Lung (tissue), 12 donors: ENCODE measurements around the gene DYSF. TPM values are rescaled to one million over a fixed set of nuclear protein-coding genes. Genes with fewer than 3 reads are reported as not detected.

Experiments
- ATAC-seq: fragments of 200-7000 bp; cut with Tn5 transposase; one replicate; pipeline ENCODE4 v1.9.1; 2020; ENCODE audit warnings: moderate number of reproducible peaks; ENCODE audit not compliant: insufficient read depth, low FRiP score
- DNase-seq, 3 donors: peaks; one replicate each; pipeline ENCODE4 v3.0.0-alpha.2; 2013 to 2017
- H3K27ac ChIP-seq, 2 donors: one replicate each; pipeline ENCODE4 v1.5.1; 2013; ENCODE audit warnings: mild to moderate bottlenecking in 2 of 2, moderate library complexity in 2 of 2, control low read depth in 1 of 2, inconsistent platforms in 1 of 2, low read depth in 1 of 2, low read length in 1 of 2
- H3K27me3 ChIP-seq, 3 donors: one replicate each; pipeline ENCODE4 v1.5.1; 2013; ENCODE audit warnings: low read length in 2 of 3; ENCODE audit not compliant: control insufficient read depth in 3 of 3, insufficient read depth in 3 of 3
- H3K36me3 ChIP-seq, 4 donors: one replicate each; pipeline ENCODE4 v1.5.1; 2013; ENCODE audit warnings: low read length in 4 of 4, mild to moderate bottlenecking in 1 of 4, moderate library complexity in 1 of 4; ENCODE audit not compliant: control insufficient read depth in 4 of 4, insufficient read depth in 4 of 4
- H3K4me1 ChIP-seq, 5 donors: one replicate each; pipeline ENCODE4 v1.5.1; 2013; ENCODE audit warnings: low read length in 5 of 5, mild to moderate bottlenecking in 2 of 5, moderate library complexity in 1 of 5; ENCODE audit not compliant: control insufficient read depth in 5 of 5, insufficient read depth in 5 of 5
- H3K4me3 ChIP-seq: one replicate; pipeline ENCODE4 v1.5.1; 2013; ENCODE audit warnings: mild to moderate bottlenecking, control low read depth, moderate library complexity
- H3K9ac ChIP-seq, 2 donors: one replicate each; pipeline ENCODE4 v1.5.1; 2013; ENCODE audit warnings: low read length in 2 of 2, control low read depth in 1 of 2; ENCODE audit not compliant: insufficient read depth in 1 of 2
- H3K9me3 ChIP-seq, 4 donors: one replicate each; pipeline ENCODE4 v1.5.1; 2013; ENCODE audit warnings: low read length in 3 of 4, mild to moderate bottlenecking in 1 of 4, moderate library complexity in 1 of 4; ENCODE audit not compliant: control insufficient read depth in 4 of 4, insufficient read depth in 3 of 4
- WGBS, 2 donors: extraction: QIAGEN DNeasy Blood & Tissue Kit; methylation state at CpG; one replicate each; pipeline ENCODE4 v1.1.7; 2013; 5-methylcytosine and 5-hydroxymethylcytosine counted together
- polyA plus RNA-seq, 2 donors: library from polyadenylated mRNA; stranded (reverse); fragments of 200-250 nt; gene quantifications; one replicate each; pipeline ENCODE4 v1.2.1, GENCODE V29; 2013
- total RNA-seq, 2 donors: library from RNA; depleted of rRNA in 1 of 2; stranded (reverse); fragments of >200 nt in 1 of 2; gene quantifications; one replicate each; pipeline ENCODE4 v1.2.1, GENCODE V29; 2014 to 2021
- TF ChIP-seq, protein P1 (sequence below): IDR thresholded peaks from 2 replicates; pipeline ENCODE4 v1.5.1; 2012; ENCODE audit warnings: mild to moderate bottlenecking; ENCODE audit errors: control extremely low read depth, extremely low read depth
- donor health status: control.
- donor health status: control.
- donor health status: Bipolar disorder and iron deficiency.
- donor health status: healthy.
- donor health status: DM: yes; HTN: yes; CAD: no.

The DYSF gene
- total and polyA plus RNA-seq, 4 donors, result 12.9 to 56.2 (median 40.0) TPM

DNA sequence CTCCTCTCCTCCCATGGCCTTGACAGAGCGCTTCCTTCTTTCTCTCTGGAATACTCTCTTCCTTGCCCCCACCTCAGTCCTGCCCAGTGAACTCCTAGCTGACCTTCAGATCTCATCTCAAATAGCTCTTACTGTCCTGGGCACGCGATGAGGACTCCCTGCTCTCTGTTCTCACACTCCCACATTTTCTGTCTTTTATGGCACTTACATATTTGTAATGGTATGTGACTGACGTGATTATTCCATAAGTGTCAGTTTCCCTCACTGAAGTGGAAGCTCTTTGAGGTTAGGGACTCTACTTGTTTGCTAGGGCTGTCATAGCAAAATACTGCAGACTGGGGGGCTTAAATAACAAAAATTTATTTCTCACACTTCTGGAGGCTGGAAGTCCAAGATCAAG, 1.7 kb upstream of the DYSF start:
- H3K9me3 ChIP-seq, result no peaks in the 10 kb centered on the region
- no peaks in the 10 kb centered on the region for H3K36me3 ChIP-seq
- 66 to 76% methylated on average over 4 of the region's 4 CpGs for WGBS, 2 donors
- H3K9ac ChIP-seq, result no peak overlapping the region
- DNase-seq (no peak), ATAC-seq (no peak)
- H3K27ac ChIP-seq, result peak overlapping the region in 1 of 2 donors; percentile 69
- H3K4me3 ChIP-seq, result no peak overlapping the region
- H3K4me1 ChIP-seq, result peaks cover 0 to 26% (median 10%) of the 10 kb centered on the region in 5 donors
- H3K27me3 ChIP-seq, result peaks cover 0 to 8% (median 5%) of the 10 kb centered on the region in 3 donors
- TF ChIP-seq, protein P1, sequence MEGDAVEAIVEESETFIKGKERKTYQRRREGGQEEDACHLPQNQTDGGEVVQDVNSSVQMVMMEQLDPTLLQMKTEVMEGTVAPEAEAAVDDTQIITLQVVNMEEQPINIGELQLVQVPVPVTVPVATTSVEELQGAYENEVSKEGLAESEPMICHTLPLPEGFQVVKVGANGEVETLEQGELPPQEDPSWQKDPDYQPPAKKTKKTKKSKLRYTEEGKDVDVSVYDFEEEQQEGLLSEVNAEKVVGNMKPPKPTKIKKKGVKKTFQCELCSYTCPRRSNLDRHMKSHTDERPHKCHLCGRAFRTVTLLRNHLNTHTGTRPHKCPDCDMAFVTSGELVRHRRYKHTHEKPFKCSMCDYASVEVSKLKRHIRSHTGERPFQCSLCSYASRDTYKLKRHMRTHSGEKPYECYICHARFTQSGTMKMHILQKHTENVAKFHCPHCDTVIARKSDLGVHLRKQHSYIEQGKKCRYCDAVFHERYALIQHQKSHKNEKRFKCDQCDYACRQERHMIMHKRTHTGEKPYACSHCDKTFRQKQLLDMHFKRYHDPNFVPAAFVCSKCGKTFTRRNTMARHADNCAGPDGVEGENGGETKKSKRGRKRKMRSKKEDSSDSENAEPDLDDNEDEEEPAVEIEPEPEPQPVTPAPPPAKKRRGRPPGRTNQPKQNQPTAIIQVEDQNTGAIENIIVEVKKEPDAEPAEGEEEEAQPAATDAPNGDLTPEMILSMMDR, result no peak

DNA sequence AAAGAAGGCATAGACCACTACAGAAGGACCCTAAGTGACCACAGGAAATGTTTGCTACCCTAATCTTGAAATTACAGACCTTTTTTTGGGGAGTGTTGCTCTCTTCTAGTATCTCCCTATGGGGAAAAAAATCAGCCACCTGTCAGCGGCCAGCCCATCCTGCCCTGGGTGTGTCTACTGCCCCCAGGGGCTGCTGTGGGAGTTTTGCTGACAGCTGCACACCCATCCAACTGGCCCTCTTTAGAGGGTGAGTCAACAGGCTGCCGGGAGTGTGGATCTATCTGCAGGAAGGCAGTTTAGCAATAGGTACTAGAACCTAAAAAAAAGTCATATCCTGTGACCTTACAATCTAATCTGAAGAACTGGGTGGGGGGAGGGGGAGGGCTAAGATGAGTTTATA, 796 bp upstream of the DYSF start:
- H3K4me1 ChIP-seq, result peaks cover 0 to 27% (median 10%) of the 10 kb centered on the region in 5 donors
- no peak overlapping the region for H3K4me3 ChIP-seq
- DNase-seq (no peak), ATAC-seq (peak; percentile 53)
- H3K36me3 ChIP-seq, result no peaks in the 10 kb centered on the region
- peak overlapping the region in 1 of 2 donors; percentile 69 for H3K27ac ChIP-seq
- H3K9ac ChIP-seq, result no peak overlapping the region
- 8 to 19% methylated on average over 2 of the region's 2 CpGs for WGBS, 2 donors
- TF ChIP-seq, protein P1, result no peak
- no peaks in the 10 kb centered on the region for H3K9me3 ChIP-seq
- H3K27me3 ChIP-seq, result peaks cover 0 to 8% (median 5%) of the 10 kb centered on the region in 3 donors

DNA sequence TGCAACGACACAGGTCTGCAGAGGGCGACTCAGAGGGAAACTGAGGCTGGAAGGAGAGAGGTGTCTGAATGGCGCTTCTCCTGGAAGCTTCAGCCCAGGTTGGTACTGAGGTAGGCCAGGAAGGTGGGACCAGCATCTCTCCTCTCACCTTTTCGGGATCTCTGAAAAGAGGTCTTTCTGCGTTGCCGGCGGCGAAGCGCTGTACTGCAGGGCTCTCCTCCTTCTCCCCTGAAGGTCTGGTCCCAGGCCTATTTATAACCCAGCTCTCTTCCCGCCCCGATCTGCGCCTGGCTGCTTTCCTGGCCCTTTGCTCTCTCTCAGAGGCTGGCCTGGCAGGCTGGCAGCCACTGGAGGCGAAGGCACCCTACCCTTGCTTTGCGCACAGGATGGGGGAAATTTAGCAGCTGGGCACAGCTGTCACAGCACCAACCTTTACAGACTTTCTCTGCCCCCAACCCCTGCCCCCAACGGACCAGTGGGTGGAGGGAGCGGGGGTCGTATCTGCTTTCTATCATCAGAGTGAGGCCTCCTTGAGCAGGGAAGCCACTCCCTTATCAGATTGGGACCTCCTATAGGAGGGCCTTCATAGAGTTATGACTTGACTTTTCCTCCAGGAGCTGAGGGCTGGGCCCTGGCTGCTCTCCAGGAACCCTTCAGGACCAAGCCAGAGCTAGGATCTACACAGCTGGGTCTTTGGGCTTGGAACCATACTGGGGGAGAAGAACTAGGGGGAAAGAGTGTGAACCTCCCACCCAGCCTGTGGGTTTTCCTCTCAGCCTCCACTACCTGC, 1.1 kb downstream of the DYSF start:
- H3K9ac ChIP-seq, result no peak overlapping the region
- WGBS, 2 donors, result 48 to 52% methylated on average over 17 of the region's 17 CpGs

More for the DNA sequence above, 1.1 kb downstream of the DYSF start:
- Histone ChIP-seq H3K36me3 (no peaks in the 10 kb centered on the region), H3K4me3 (peak overlapping the region; percentile 41), H3K27ac (peak overlapping the region in 1 of 2 donors; percentile 74), H3K9me3 (no peaks in the 10 kb centered on the region), H3K27me3 (peaks cover 0 to 8% (median 5%) of the 10 kb centered on the region in 3 donors), H3K4me1 (peaks cover 0 to 27% (median 10%) of the 10 kb centered on the region in 5 donors)
- peak in 2 of 3 donors; percentile 26 to 30 for DNase-seq
- TF ChIP-seq, protein P1, result no peak
- no peak for ATAC-seq
